Measurements from ENCODE around the gene UQCC5. TPM values are rescaled to one million over a fixed set of nuclear protein-coding genes. Genes with fewer than 3 reads are reported as not detected.

Gene UQCC5
- total RNA-seq, 1 experiment from 2014 or later, result 45.8 TPM

DNA sequence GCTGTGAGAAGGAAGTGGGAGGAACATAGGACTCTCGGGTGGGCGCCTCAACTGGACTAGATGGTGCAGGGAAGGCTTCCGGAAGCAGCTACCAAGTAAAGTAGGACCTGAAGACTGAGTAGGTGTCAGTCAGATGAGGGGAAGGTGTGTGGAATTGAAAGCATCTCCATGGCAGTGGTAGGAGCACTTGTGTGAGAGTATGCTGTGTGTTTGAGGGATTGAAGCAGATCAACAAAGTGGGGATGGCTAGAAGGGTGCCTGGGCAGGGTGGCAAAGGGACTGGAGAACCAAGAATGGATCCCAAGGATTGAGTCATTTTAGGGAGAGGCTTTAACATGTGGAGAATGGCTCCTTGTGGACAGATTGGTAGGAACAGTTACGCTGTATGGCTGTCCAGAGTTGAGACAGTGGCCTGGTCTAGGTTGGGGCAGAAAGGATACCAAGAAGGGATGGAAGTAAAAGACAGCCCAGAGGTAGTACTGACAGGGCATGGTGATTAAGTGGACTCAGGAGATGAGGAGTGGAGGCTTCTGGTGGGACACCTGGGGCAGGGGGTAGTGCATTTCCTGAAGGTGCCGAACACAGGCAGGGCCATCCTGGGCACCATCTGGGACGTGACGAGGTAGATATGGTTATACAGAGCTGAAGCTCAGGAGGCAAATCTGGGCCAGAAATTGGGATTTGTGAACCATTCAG lies 1.5 kb downstream of the UQCC5 start:
- Histone ChIP-seq H3K79me2 (ENCODE audit: insufficient read depth, low read length) (peaks cover 12% of the 10 kb centered on the region; the same call in 1 of the 2 replicates), H3K9ac (ENCODE audit: extremely low read depth, insufficient read length, low read length) (peak overlapping the region; percentile 41), H2BK20ac (ENCODE audit: low read depth, low read length, poor library complexity, severe bottlenecking) (no peak overlapping the region), H2AK5ac (ENCODE audit: insufficient read length, low read length) (no peak overlapping the region), H3K79me1 (ENCODE audit: insufficient read depth, low read depth, low read length, poor library complexity, severe bottlenecking) (peaks cover 6% of the 10 kb centered on the region), H4K8ac (replicated peaks; ENCODE audit: insufficient read length, low read depth, low read length) (no peak overlapping the region), H3T11ph (ENCODE audit: low read length) (no peak overlapping the region), H3K23me2 (ENCODE audit: insufficient read length, low read depth, low read length, poor library complexity, severe bottlenecking) (peaks cover 16% of the 10 kb centered on the region), H3K4me2 (ENCODE audit: insufficient read depth, insufficient read length, low read length) (peak overlapping the region; percentile 93), H4K5ac (ENCODE audit: insufficient read length, low read depth, low read length) (no peak overlapping the region), H3K27ac (ENCODE audit: insufficient read length, low read depth, low read length) (no peak overlapping the region), H4K20me1 (ENCODE audit: control insufficient read depth, insufficient read depth, insufficient read length) (no peaks in the 10 kb centered on the region), H3K23ac (ENCODE audit: insufficient read length, low read depth, low read length) (no peak overlapping the region), H2AFZ (ENCODE audit: low read length) (no peak overlapping the region), H3K9me3 (ENCODE audit: control insufficient read depth, low read depth, low read length) (no peaks in the 10 kb centered on the region), H3K56ac (ENCODE audit: insufficient read length, low read depth, low read length) (no peak overlapping the region), H3K14ac (ENCODE audit: insufficient read depth, low read length) (no peak overlapping the region), H3K4ac (ENCODE audit: low read depth, low read length) (no peak overlapping the region), H2BK120ac (ENCODE audit: low read depth, low read length, poor library complexity, severe bottlenecking) (no peak overlapping the region), H3K18ac (ENCODE audit: insufficient read length, low read depth, low read length) (no peak overlapping the region), H3K27me3 (ENCODE audit: insufficient read depth, low read length) (no peaks in the 10 kb centered on the region), H2BK5ac (ENCODE audit: insufficient read length, low read length) (no peak overlapping the region), H3K4me1 (ENCODE audit: insufficient read depth, low read length) (peaks cover 6% of the 10 kb centered on the region), H2BK15ac (ENCODE audit: low read depth, low read length) (no peak overlapping the region), H4K91ac (ENCODE audit: insufficient read length, low read depth, low read length) (no peak overlapping the region), H2BK12ac (ENCODE audit: insufficient read length, low read depth, low read length) (no peak overlapping the region)
- peak overlapping the region in 2 of 3 experiments; percentile 2 to 99; a peak in 2 of 7 replicates for H3K27ac Mint-ChIP-seq
- DNase-seq, result no peak
- peaks cover 35 to 42% of the 10 kb centered on the region in 2 experiments for H3K4me1 Mint-ChIP-seq
- TF ChIP-seq, protein P1, sequence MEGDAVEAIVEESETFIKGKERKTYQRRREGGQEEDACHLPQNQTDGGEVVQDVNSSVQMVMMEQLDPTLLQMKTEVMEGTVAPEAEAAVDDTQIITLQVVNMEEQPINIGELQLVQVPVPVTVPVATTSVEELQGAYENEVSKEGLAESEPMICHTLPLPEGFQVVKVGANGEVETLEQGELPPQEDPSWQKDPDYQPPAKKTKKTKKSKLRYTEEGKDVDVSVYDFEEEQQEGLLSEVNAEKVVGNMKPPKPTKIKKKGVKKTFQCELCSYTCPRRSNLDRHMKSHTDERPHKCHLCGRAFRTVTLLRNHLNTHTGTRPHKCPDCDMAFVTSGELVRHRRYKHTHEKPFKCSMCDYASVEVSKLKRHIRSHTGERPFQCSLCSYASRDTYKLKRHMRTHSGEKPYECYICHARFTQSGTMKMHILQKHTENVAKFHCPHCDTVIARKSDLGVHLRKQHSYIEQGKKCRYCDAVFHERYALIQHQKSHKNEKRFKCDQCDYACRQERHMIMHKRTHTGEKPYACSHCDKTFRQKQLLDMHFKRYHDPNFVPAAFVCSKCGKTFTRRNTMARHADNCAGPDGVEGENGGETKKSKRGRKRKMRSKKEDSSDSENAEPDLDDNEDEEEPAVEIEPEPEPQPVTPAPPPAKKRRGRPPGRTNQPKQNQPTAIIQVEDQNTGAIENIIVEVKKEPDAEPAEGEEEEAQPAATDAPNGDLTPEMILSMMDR (conservative IDR thresholded peaks at IDR 0.05), result no peak
- H3K36me3 Mint-ChIP-seq (ENCODE audit: insufficient read depth in 1 of 3, low read depth in 3 of 3), result peaks cover 17 to 43% (median 27%) of the 10 kb centered on the region in 3 experiments
- WGBS (ENCODE audit: extremely low coverage, insufficient read length, low lambda C conversion rate), result no CpG with 5 or more reads among the region's 7 CpGs
- peak overlapping the region; percentile 98 to 99 for H3K4me3 Mint-ChIP-seq
- H3K27me3 Mint-ChIP-seq (ENCODE audit: low read depth), result no peaks in the 10 kb centered on the region
- H3K9me3 Mint-ChIP-seq, result no peaks in the 10 kb centered on the region

Data from H9 (cell line).